ENCODE results near the gene TMEM272. TPM values are rescaled to one million over a fixed set of nuclear protein-coding genes. Genes with fewer than 3 reads are reported as not detected.

The TMEM272 gene
- total and polyA plus RNA-seq, 9 of the 15 experiments (the other 6 are each of a cell fraction or from before 2014, with no cell fraction given), result 0.04 to 0.16 (median 0.06) TPM; not detected in 2

GRCh38 chr13:51793570-51794271, 51.3 kb downstream of the TMEM272 start (continued):
- no peak for TF ChIP-seq ILK (tag; IDR thresholded peaks at IDR 0.05; ENCODE audit: borderline replicate concordance, low read depth)
- TF ChIP-seq, protein P1, sequence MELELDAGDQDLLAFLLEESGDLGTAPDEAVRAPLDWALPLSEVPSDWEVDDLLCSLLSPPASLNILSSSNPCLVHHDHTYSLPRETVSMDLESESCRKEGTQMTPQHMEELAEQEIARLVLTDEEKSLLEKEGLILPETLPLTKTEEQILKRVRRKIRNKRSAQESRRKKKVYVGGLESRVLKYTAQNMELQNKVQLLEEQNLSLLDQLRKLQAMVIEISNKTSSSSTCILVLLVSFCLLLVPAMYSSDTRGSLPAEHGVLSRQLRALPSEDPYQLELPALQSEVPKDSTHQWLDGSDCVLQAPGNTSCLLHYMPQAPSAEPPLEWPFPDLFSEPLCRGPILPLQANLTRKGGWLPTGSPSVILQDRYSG (tag; conservative IDR thresholded peaks at IDR 0.05; ENCODE audit: low read depth), result 0 out of 2 replicates have a peak, but pooled peaks have one; percentile 57
- peak; percentile 87 for TF ChIP-seq ATF3 (IDR thresholded peaks at IDR 0.05)
- TF ChIP-seq ATF3 (CRISPR knock-in tag; conservative IDR thresholded peaks at IDR 0.05), result no peak
- TF ChIP-seq CREBBP (IDR thresholded peaks at IDR 0.05; ENCODE audit: low read depth, low read length), result no peak
- TF ChIP-seq PHTF2 (CRISPR knock-in tag; IDR thresholded peaks at IDR 0.05), result no peak
- no peak for TF ChIP-seq ZNF79 (CRISPR knock-in tag; IDR thresholded peaks at IDR 0.05; ENCODE audit: low read depth)
- no peak for TF ChIP-seq L3MBTL2 (IDR thresholded peaks at IDR 0.05)
- TF ChIP-seq PHB2 (IDR thresholded peaks at IDR 0.05; ENCODE audit: low read depth), result no peak
- no peak for TF ChIP-seq NFIC (IDR thresholded peaks at IDR 0.05)
- TF ChIP-seq ZFP36 (IDR thresholded peaks at IDR 0.05; ENCODE audit: low read depth, low read length, partially characterized antibody), result no peak
- TF ChIP-seq ZNF668 (CRISPR knock-in tag; IDR thresholded peaks at IDR 0.05), result no peak
- 0 out of 2 replicates have a peak, but pooled peaks have one; percentile 11 for TF ChIP-seq CBFA2T3 (IDR thresholded peaks at IDR 0.05)
- no peak for TF ChIP-seq SNIP1 (IDR thresholded peaks at IDR 0.05; ENCODE audit: low read depth)
- TF ChIP-seq TAF15 (IDR thresholded peaks at IDR 0.05; ENCODE audit: low read depth, low read length), result no peak
- no peak for TF ChIP-seq ARHGAP35 (IDR thresholded peaks at IDR 0.05; ENCODE audit: partially characterized antibody)
- TF ChIP-seq ZNF766 (CRISPR knock-in tag; conservative IDR thresholded peaks at IDR 0.05), result no peak
- TF ChIP-seq MECOM (CRISPR knock-in tag; IDR thresholded peaks at IDR 0.05), result no peak
- no peak for TF ChIP-seq HDAC8 (tag; IDR thresholded peaks at IDR 0.05)
- TF ChIP-seq, protein P2, sequence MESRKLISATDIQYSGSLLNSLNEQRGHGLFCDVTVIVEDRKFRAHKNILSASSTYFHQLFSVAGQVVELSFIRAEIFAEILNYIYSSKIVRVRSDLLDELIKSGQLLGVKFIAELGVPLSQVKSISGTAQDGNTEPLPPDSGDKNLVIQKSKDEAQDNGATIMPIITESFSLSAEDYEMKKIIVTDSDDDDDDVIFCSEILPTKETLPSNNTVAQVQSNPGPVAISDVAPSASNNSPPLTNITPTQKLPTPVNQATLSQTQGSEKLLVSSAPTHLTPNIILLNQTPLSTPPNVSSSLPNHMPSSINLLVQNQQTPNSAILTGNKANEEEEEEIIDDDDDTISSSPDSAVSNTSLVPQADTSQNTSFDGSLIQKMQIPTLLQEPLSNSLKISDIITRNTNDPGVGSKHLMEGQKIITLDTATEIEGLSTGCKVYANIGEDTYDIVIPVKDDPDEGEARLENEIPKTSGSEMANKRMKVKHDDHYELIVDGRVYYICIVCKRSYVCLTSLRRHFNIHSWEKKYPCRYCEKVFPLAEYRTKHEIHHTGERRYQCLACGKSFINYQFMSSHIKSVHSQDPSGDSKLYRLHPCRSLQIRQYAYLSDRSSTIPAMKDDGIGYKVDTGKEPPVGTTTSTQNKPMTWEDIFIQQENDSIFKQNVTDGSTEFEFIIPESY (CRISPR knock-in tag; IDR thresholded peaks at IDR 0.05), result no peak
- TF ChIP-seq KHSRP (IDR thresholded peaks at IDR 0.05), result no peak
- TF ChIP-seq MAFF (IDR thresholded peaks at IDR 0.05; ENCODE audit: low read length), result peak; percentile 78
- TF ChIP-seq FOSL1 (tag; conservative IDR thresholded peaks at IDR 0.05), result peak; percentile 92
- TF ChIP-seq ARID1B (IDR thresholded peaks at IDR 0.05), result peak; percentile 65
- no peak for TF ChIP-seq GATAD2B (IDR thresholded peaks at IDR 0.05; ENCODE audit: borderline replicate concordance)
- TF ChIP-seq NFE2 (IDR thresholded peaks at IDR 0.05; ENCODE audit: low read depth), result peak; percentile 88
- no peak for TF ChIP-seq TAF7 (tag; IDR thresholded peaks at IDR 0.05)
- no peak for TF ChIP-seq ZBTB17 (CRISPR knock-in tag; IDR thresholded peaks at IDR 0.05)
- TF ChIP-seq BMI1 (IDR thresholded peaks at IDR 0.05; ENCODE audit: low read length), result no peak
- TF ChIP-seq BACH1 (tag; IDR thresholded peaks at IDR 0.05), result peak; percentile 88
